ENCODE data around the gene FNTB. TPM values are rescaled to one million over a fixed set of nuclear protein-coding genes. Genes with fewer than 3 reads are reported as not detected.

Gene FNTB
- total RNA-seq, 1 donor, result 12.7 TPM

- DNase-seq (ENCODE audit: insufficient read length, low spot score, missing footprints), result no peak
- TF ChIP-seq, protein P1, sequence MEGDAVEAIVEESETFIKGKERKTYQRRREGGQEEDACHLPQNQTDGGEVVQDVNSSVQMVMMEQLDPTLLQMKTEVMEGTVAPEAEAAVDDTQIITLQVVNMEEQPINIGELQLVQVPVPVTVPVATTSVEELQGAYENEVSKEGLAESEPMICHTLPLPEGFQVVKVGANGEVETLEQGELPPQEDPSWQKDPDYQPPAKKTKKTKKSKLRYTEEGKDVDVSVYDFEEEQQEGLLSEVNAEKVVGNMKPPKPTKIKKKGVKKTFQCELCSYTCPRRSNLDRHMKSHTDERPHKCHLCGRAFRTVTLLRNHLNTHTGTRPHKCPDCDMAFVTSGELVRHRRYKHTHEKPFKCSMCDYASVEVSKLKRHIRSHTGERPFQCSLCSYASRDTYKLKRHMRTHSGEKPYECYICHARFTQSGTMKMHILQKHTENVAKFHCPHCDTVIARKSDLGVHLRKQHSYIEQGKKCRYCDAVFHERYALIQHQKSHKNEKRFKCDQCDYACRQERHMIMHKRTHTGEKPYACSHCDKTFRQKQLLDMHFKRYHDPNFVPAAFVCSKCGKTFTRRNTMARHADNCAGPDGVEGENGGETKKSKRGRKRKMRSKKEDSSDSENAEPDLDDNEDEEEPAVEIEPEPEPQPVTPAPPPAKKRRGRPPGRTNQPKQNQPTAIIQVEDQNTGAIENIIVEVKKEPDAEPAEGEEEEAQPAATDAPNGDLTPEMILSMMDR (IDR thresholded peaks at IDR 0.05; ENCODE audit: extremely low read depth, low read depth, low read length), result no peak
- no peaks in the 10 kb centered on the region for H4K20me1 ChIP-seq (ENCODE audit: insufficient read depth, low read length)
- H3K36me3 ChIP-seq (ENCODE audit: insufficient read depth, low read length), result peaks cover 24% of the 10 kb centered on the region
- no peaks in the 10 kb centered on the region for H3K4me1 ChIP-seq (ENCODE audit: insufficient read depth, low read length)
- H3K9me3 ChIP-seq (ENCODE audit: low read depth, low read length), result no peaks in the 10 kb centered on the region
- H3K27ac ChIP-seq (ENCODE audit: low read depth, low read length), result no peak overlapping the region
- H3K27me3 ChIP-seq (ENCODE audit: insufficient read depth, low read length), result no peaks in the 10 kb centered on the region
- no peak overlapping the region for H3K4me3 ChIP-seq (ENCODE audit: insufficient read depth, low read length)
- H3K79me2 ChIP-seq (ENCODE audit: insufficient read depth, low read length), result no peaks in the 10 kb centered on the region
- H2AFZ ChIP-seq (ENCODE audit: low read length), result no peak overlapping the region
- no peak overlapping the region for H3K4me2 ChIP-seq (ENCODE audit: insufficient read depth, low read length)
Observed at GRCh38 chr14:65015391-65015790, 28.7 kb downstream of the FNTB start.

DNA sequence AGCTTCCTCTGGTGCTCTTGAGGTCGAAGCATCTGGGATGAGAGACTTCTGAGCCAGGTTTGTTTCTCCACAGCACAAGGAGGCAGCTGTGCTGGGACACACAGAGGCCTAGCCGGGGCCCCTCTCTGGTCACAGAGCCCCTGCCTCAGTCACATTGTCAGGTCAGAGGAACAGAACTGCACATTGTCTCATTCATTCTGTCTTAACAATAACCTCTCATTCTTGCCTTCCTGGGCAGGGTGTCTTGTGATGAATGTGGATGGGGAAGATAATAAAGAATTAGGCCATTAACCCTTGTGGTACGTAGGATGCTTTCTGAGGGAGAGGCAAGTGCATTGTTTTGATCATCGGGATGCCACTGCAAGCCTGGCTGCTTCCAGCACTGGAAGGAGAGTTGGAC lies 29.8 kb downstream of the FNTB start:
- Histone ChIP-seq H3K27ac (ENCODE audit: low read depth, low read length) (no peak overlapping the region), H3K9me3 (ENCODE audit: low read depth, low read length) (no peaks in the 10 kb centered on the region), H3K36me3 (ENCODE audit: insufficient read depth, low read length) (peaks cover 24% of the 10 kb centered on the region), H3K4me2 (ENCODE audit: insufficient read depth, low read length) (no peak overlapping the region), H3K4me3 (ENCODE audit: insufficient read depth, low read length) (no peak overlapping the region), H3K27me3 (ENCODE audit: insufficient read depth, low read length) (no peaks in the 10 kb centered on the region), H4K20me1 (ENCODE audit: insufficient read depth, low read length) (no peaks in the 10 kb centered on the region), H3K4me1 (ENCODE audit: insufficient read depth, low read length) (no peaks in the 10 kb centered on the region), H2AFZ (ENCODE audit: low read length) (no peak overlapping the region), H3K79me2 (ENCODE audit: insufficient read depth, low read length) (no peaks in the 10 kb centered on the region)
- DNase-seq (ENCODE audit: insufficient read length, low spot score, missing footprints), result no peak
- TF ChIP-seq, protein P1 (IDR thresholded peaks at IDR 0.05; ENCODE audit: extremely low read depth, low read depth, low read length), result no peak

GRCh38 chr14:65019944-65020566 lies 33.4 kb downstream of the FNTB start:
- Histone ChIP-seq H3K36me3 (ENCODE audit: insufficient read depth, low read length) (peaks cover 14% of the 10 kb centered on the region), H3K79me2 (ENCODE audit: insufficient read depth, low read length) (no peaks in the 10 kb centered on the region), H3K4me1 (ENCODE audit: insufficient read depth, low read length) (no peaks in the 10 kb centered on the region), H3K4me3 (ENCODE audit: insufficient read depth, low read length) (no peak overlapping the region), H2AFZ (ENCODE audit: low read length) (no peak overlapping the region), H3K4me2 (ENCODE audit: insufficient read depth, low read length) (no peak overlapping the region), H3K27me3 (ENCODE audit: insufficient read depth, low read length) (no peaks in the 10 kb centered on the region), H4K20me1 (ENCODE audit: insufficient read depth, low read length) (no peaks in the 10 kb centered on the region), H3K27ac (ENCODE audit: low read depth, low read length) (peak overlapping the region; percentile 12), H3K9me3 (ENCODE audit: low read depth, low read length) (no peaks in the 10 kb centered on the region)
- TF ChIP-seq, protein P1 (IDR thresholded peaks at IDR 0.05; ENCODE audit: extremely low read depth, low read depth, low read length), result peak; percentile 82
- DNase-seq (ENCODE audit: insufficient read length, low spot score, missing footprints), result peak; percentile 91

- Histone ChIP-seq H3K27ac (ENCODE audit: low read depth, low read length) (no peak overlapping the region), H4K20me1 (ENCODE audit: insufficient read depth, low read length) (no peaks in the 10 kb centered on the region), H3K9me3 (ENCODE audit: low read depth, low read length) (no peaks in the 10 kb centered on the region), H3K36me3 (ENCODE audit: insufficient read depth, low read length) (peaks cover 23% of the 10 kb centered on the region), H3K79me2 (ENCODE audit: insufficient read depth, low read length) (no peaks in the 10 kb centered on the region), H3K4me1 (ENCODE audit: insufficient read depth, low read length) (no peaks in the 10 kb centered on the region), H3K27me3 (ENCODE audit: insufficient read depth, low read length) (no peaks in the 10 kb centered on the region), H3K4me2 (ENCODE audit: insufficient read depth, low read length) (no peak overlapping the region), H2AFZ (ENCODE audit: low read length) (no peak overlapping the region), H3K4me3 (ENCODE audit: insufficient read depth, low read length) (no peak overlapping the region)
- DNase-seq (ENCODE audit: insufficient read length, low spot score, missing footprints), result no peak
- TF ChIP-seq, protein P1 (IDR thresholded peaks at IDR 0.05; ENCODE audit: extremely low read depth, low read depth, low read length), result no peak
Observed at GRCh38 chr14:65024957-65025356, 38.3 kb downstream of the FNTB start.
